ENCODE measurements around the gene FNDC4. TPM values are rescaled to one million over a fixed set of nuclear protein-coding genes. Genes with fewer than 3 reads are reported as not detected.

The FNDC4 gene
- total RNA-seq, 4 donors from 2014 or later = 0.59 to 9.1 (median 7.4) TPM

GRCh38 chr2:27527182-27527581, 32.2 kb upstream of the FNDC4 start:
- TF ChIP-seq CTCF (IDR thresholded peaks at IDR 0.05) = no peak
- TF ChIP-seq POLR2A (IDR thresholded peaks at IDR 0.05) = no peak
- Histone ChIP-seq H3K36me3 (no peaks in the 10 kb centered on the region), H3K4me3 (no peak overlapping the region), H3K9me3 (no peaks in the 10 kb centered on the region), H3K4me1 (no peaks in the 10 kb centered on the region), H3K27me3 (no peaks in the 10 kb centered on the region), H3K27ac (no peak overlapping the region)
- intact Hi-C loops (cut with DNase I; ENCODE audit: low total_unique reads) = no loop called here
- DNase-seq = no peak

GRCh38 chr2:27522400-27522945, 27.5 kb upstream of the FNDC4 start:
- Histone ChIP-seq H3K36me3 (no peaks in the 10 kb centered on the region), H3K9me3 (no peaks in the 10 kb centered on the region), H3K4me3 (no peak overlapping the region), H3K4me1 (no peaks in the 10 kb centered on the region), H3K27ac (no peak overlapping the region), H3K27me3 (no peaks in the 10 kb centered on the region)
- intact Hi-C loops (cut with DNase I; ENCODE audit: low total_unique reads) = no loop called here
- no peak for TF ChIP-seq POLR2A (IDR thresholded peaks at IDR 0.05)
- no peak for TF ChIP-seq CTCF (IDR thresholded peaks at IDR 0.05)
- no peak for DNase-seq

- Histone ChIP-seq H3K27me3 (no peaks in the 10 kb centered on the region), H3K4me3 (no peak overlapping the region), H3K27ac (no peak overlapping the region), H3K36me3 (no peaks in the 10 kb centered on the region), H3K4me1 (no peaks in the 10 kb centered on the region), H3K9me3 (no peaks in the 10 kb centered on the region)
- intact Hi-C loops (cut with DNase I; ENCODE audit: low total_unique reads) = no loop called here
- TF ChIP-seq CTCF (IDR thresholded peaks at IDR 0.05) = no peak
- no peak for TF ChIP-seq POLR2A (IDR thresholded peaks at IDR 0.05)
- DNase-seq = no peak
Observed at GRCh38 chr2:27520316-27520715, 25.3 kb upstream of the FNDC4 start.

GRCh38 chr2:27518782-27519113, 23.7 kb upstream of the FNDC4 start:
- Histone ChIP-seq H3K4me3 (no peak overlapping the region), H3K27me3 (no peaks in the 10 kb centered on the region), H3K9me3 (no peaks in the 10 kb centered on the region), H3K36me3 (no peaks in the 10 kb centered on the region), H3K27ac (no peak overlapping the region), H3K4me1 (no peaks in the 10 kb centered on the region)
- intact Hi-C loops (cut with DNase I; ENCODE audit: low total_unique reads) = no loop called here
- TF ChIP-seq CTCF (IDR thresholded peaks at IDR 0.05) (no peak), POLR2A (IDR thresholded peaks at IDR 0.05) (no peak)
- DNase-seq = no peak

- Histone ChIP-seq H3K27ac (no peak overlapping the region), H3K9me3 (no peaks in the 10 kb centered on the region), H3K4me1 (no peaks in the 10 kb centered on the region), H3K36me3 (no peaks in the 10 kb centered on the region), H3K4me3 (no peak overlapping the region), H3K27me3 (no peaks in the 10 kb centered on the region)
- intact Hi-C loops (cut with DNase I; ENCODE audit: low total_unique reads) = no loop called here
- DNase-seq = no peak
- TF ChIP-seq POLR2A (IDR thresholded peaks at IDR 0.05) (no peak), CTCF (IDR thresholded peaks at IDR 0.05) (no peak)
Observed at GRCh38 chr2:27518113-27518781, 23.2 kb upstream of the FNDC4 start.

All from uterus (tissue), 4 donors.